HEK293 (cell line): ENCODE data around the gene PCDHAC1.
A peak's percentile ranks its signal among the peaks of the same experiment; 100 is the strongest.

Source experiments
- BCL6B ChIP-seq: fragments of 450-650 bp; formaldehyde crosslinking; IDR thresholded peaks from 2 replicates; pipeline ENCODE4 v1.5.1; 2017; ENCODE audit warnings: missing biosample characterization, missing genetic modification characterization
- CTCF ChIP-seq: fragments of 450-650 bp; formaldehyde crosslinking; IDR thresholded peaks from 2 replicates; pipeline ENCODE4 v1.5.1; 2016; ENCODE audit warnings: missing biosample characterization, missing genetic modification characterization
- GLIS2 ChIP-seq: fragments of 450-650 bp; formaldehyde crosslinking; IDR thresholded peaks from 2 replicates; pipeline ENCODE4 v1.5.1; 2016; ENCODE audit warnings: missing biosample characterization, missing genetic modification characterization
- KLF7 ChIP-seq: fragments of 450-650 bp; formaldehyde crosslinking; IDR thresholded peaks from 2 replicates; pipeline ENCODE4 v1.5.1; 2016; ENCODE audit warnings: missing biosample characterization, missing genetic modification characterization, borderline replicate concordance
- SALL2 ChIP-seq: fragments of 450-650 bp; formaldehyde crosslinking; IDR thresholded peaks from 2 replicates; pipeline ENCODE4 v1.5.0; 2017; ENCODE audit warnings: missing biosample characterization, mild to moderate bottlenecking, missing genetic modification characterization, borderline replicate concordance
- SCRT2 ChIP-seq: fragments of 450-650 bp; formaldehyde crosslinking; IDR thresholded peaks from 2 replicates; pipeline ENCODE4 v1.5.1; 2016; ENCODE audit warnings: missing biosample characterization, missing genetic modification characterization
- WT1 ChIP-seq: fragments of 450-650 bp; formaldehyde crosslinking; IDR thresholded peaks from 2 replicates; pipeline ENCODE4 v1.5.1; 2016; ENCODE audit warnings: missing biosample characterization, missing genetic modification characterization
- ZBTB11 ChIP-seq: fragments of 450-650 bp; formaldehyde crosslinking; conservative IDR thresholded peaks from 2 replicates; pipeline ENCODE4 v1.5.1; 2016; ENCODE audit warnings: low read depth, missing biosample characterization, missing genetic modification characterization
- ZBTB20 ChIP-seq: fragments of 450-650 bp; formaldehyde crosslinking; IDR thresholded peaks from 2 replicates; pipeline ENCODE4 v1.5.1; 2016; ENCODE audit warnings: missing biosample characterization, missing genetic modification characterization
- ZBTB6 ChIP-seq: fragments of 450-650 bp; formaldehyde crosslinking; IDR thresholded peaks from 2 replicates; pipeline ENCODE4 v1.5.1; 2017; ENCODE audit warnings: missing biosample characterization, missing genetic modification characterization
- ZEB2 ChIP-seq: fragments of 450-650 bp; formaldehyde crosslinking; IDR thresholded peaks from 2 replicates; pipeline ENCODE4 v1.5.1; 2016; ENCODE audit warnings: missing biosample characterization, missing genetic modification characterization
- ZNF114 ChIP-seq: fragments of 450-650 bp; formaldehyde crosslinking; IDR thresholded peaks from 2 replicates; pipeline ENCODE4 v1.5.0; 2017; ENCODE audit warnings: missing biosample characterization, missing genetic modification characterization
- ZNF121 ChIP-seq: fragments of 450-650 bp; formaldehyde crosslinking; IDR thresholded peaks from 2 replicates; pipeline ENCODE4 v1.5.1; 2016; ENCODE audit warnings: missing biosample characterization, missing genetic modification characterization
- ZNF132 ChIP-seq: fragments of 450-650 bp; formaldehyde crosslinking; IDR thresholded peaks from 2 replicates; pipeline ENCODE4 v1.5.1; 2017; ENCODE audit warnings: missing biosample characterization, missing genetic modification characterization, borderline replicate concordance
- ZNF157 ChIP-seq: fragments of 450-650 bp; formaldehyde crosslinking; IDR thresholded peaks from 2 replicates; pipeline ENCODE4 v1.5.1; 2016; ENCODE audit warnings: missing biosample characterization, missing genetic modification characterization
- ZNF280C ChIP-seq: fragments of 450-650 bp; formaldehyde crosslinking; IDR thresholded peaks from 2 replicates; pipeline ENCODE4 v1.5.1; 2016; ENCODE audit warnings: missing biosample characterization, missing genetic modification characterization
- ZNF280D ChIP-seq: fragments of 450-650 bp; formaldehyde crosslinking; IDR thresholded peaks from 2 replicates; pipeline ENCODE4 v1.5.1; 2016; ENCODE audit warnings: missing biosample characterization, missing genetic modification characterization
- ZNF394 ChIP-seq: fragments of 450-650 bp; formaldehyde crosslinking; IDR thresholded peaks from 2 replicates; pipeline ENCODE4 v1.5.1; 2016; ENCODE audit warnings: missing biosample characterization, missing genetic modification characterization, mild to moderate bottlenecking, moderate library complexity, borderline replicate concordance
- ZNF600 ChIP-seq: fragments of 450-650 bp; formaldehyde crosslinking; IDR thresholded peaks from 2 replicates; pipeline ENCODE4 v1.5.1; 2016; ENCODE audit warnings: missing biosample characterization, missing genetic modification characterization
- ZNF660 ChIP-seq: fragments of 450-650 bp; IDR thresholded peaks from 2 replicates; pipeline ENCODE4 v1.5.1; 2018; ENCODE audit warnings: missing biosample characterization, mild to moderate bottlenecking, missing genetic modification characterization
- ZNF747 ChIP-seq: fragments of 450-650 bp; formaldehyde crosslinking; IDR thresholded peaks from 2 replicates; pipeline ENCODE4 v1.5.1; 2016; ENCODE audit warnings: missing biosample characterization, missing genetic modification characterization
- ZNF76 ChIP-seq: fragments of 450-650 bp; formaldehyde crosslinking; IDR thresholded peaks from 2 replicates; pipeline ENCODE4; 2016; ENCODE audit warnings: low read depth, missing biosample characterization, missing genetic modification characterization, borderline replicate concordance

PCDHAC1 gene

GRCh38 chr5:140926443-140927227, 536 bp downstream of the PCDHAC1 start (continued):
- no peak for TF ChIP-seq ZNF280C
- 0 out of 2 replicates have a peak, but pooled peaks have one; percentile 33 for TF ChIP-seq ZNF121
- no peak for TF ChIP-seq ZNF132
- no peak for TF ChIP-seq ZBTB11 (tag by site-specific recombination)
- peak; percentile 75; the same call in 1 of the 2 replicates for TF ChIP-seq CTCF (tag by site-specific recombination)
- peak; percentile 96 for TF ChIP-seq ZNF660 (tag by site-specific recombination)
- peak; percentile 34; the same call in 1 of the 2 replicates for TF ChIP-seq ZBTB20 (tag by site-specific recombination)
- peak; percentile 92 for TF ChIP-seq ZNF600 (tag by site-specific recombination)
- no peak for TF ChIP-seq BCL6B (tag by site-specific recombination)
- TF ChIP-seq WT1 (tag by site-specific recombination), result no peak
- TF ChIP-seq ZBTB6 (tag by site-specific recombination), result no peak
- TF ChIP-seq SALL2 (tag by site-specific recombination), result no peak
- TF ChIP-seq ZNF76 (tag by site-specific recombination), result 0 out of 2 replicates have a peak, but pooled peaks have one; percentile 15
- TF ChIP-seq ZNF747 (tag by site-specific recombination), result no peak
- peak; percentile 46; the same call in 1 of the 2 replicates for TF ChIP-seq ZNF394 (tag by site-specific recombination)
- no peak for TF ChIP-seq SCRT2 (tag by site-specific recombination)
- no peak for TF ChIP-seq GLIS2 (tag by site-specific recombination)
- peak; percentile 17; the same call in 1 of the 2 replicates for TF ChIP-seq KLF7 (tag by site-specific recombination)
- TF ChIP-seq ZEB2 (tag by site-specific recombination), result 0 out of 2 replicates have a peak, but pooled peaks have one; percentile 31
- no peak for TF ChIP-seq ZNF157 (tag by site-specific recombination)
- 0 out of 2 replicates have a peak, but pooled peaks have one; percentile 16 for TF ChIP-seq ZNF280D (tag by site-specific recombination)
- no peak for TF ChIP-seq ZNF114 (tag by site-specific recombination)
